Uterus (tissue), 2 donors: ENCODE measurements around the gene CPA3.

Experiments used
- POLR2A ChIP-seq, 2 donors: fragments of 450-650 bp; IDR thresholded peaks; one replicate each; pipeline ENCODE4 v1.6.1; 2016; ENCODE audit warnings: antibody characterized with exemption in 2 of 2, mild to moderate bottlenecking in 1 of 2, moderate library complexity in 1 of 2
- TF ChIP-seq, protein P1 (sequence below), 4 experiments: fragments of 200-600 bp in 2 of 4; fragments of 450-650 bp in 2 of 4; sonication (generic) in 2 of 4; IDR thresholded peaks; one replicate each; pipeline ENCODE4 v1.5.1; 2016 to 2019; ENCODE audit warnings: antibody characterized with exemption in 4 of 4, mild to moderate bottlenecking in 2 of 4, moderate library complexity in 1 of 4

DNA sequence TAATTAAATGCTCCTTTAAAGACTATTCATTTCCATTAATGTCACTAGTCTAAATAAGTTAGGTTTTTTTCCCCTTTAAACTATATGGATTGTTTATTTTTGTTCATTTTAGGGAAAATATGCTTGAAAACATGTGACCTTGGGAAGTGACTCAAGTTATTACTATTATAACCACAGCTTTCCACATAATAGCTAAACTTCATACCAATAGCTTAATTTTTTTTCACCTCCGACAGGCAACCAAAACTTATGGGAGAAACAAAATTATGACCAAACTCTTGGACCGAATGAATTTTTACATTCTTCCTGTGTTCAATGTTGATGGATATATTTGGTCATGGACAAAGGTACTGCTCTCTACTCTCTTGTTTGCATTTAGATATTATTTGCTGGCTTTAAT is 16.2 kb downstream of the CPA3 start:
- TF ChIP-seq, protein P1, sequence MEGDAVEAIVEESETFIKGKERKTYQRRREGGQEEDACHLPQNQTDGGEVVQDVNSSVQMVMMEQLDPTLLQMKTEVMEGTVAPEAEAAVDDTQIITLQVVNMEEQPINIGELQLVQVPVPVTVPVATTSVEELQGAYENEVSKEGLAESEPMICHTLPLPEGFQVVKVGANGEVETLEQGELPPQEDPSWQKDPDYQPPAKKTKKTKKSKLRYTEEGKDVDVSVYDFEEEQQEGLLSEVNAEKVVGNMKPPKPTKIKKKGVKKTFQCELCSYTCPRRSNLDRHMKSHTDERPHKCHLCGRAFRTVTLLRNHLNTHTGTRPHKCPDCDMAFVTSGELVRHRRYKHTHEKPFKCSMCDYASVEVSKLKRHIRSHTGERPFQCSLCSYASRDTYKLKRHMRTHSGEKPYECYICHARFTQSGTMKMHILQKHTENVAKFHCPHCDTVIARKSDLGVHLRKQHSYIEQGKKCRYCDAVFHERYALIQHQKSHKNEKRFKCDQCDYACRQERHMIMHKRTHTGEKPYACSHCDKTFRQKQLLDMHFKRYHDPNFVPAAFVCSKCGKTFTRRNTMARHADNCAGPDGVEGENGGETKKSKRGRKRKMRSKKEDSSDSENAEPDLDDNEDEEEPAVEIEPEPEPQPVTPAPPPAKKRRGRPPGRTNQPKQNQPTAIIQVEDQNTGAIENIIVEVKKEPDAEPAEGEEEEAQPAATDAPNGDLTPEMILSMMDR (IDR thresholded peaks at IDR 0.05) = no peak
- TF ChIP-seq POLR2A (IDR thresholded peaks at IDR 0.05) = no peak
